SH-SY5Y (cell line): ENCODE data around the gene DDX5.

ENCODE experiments used
- GATA2 ChIP-seq: IDR thresholded peaks from 2 replicates; pipeline ENCODE4 v1.6.1; 2011; ENCODE audit warnings: mild to moderate bottlenecking, low read depth, low read length
- GATA3 ChIP-seq: IDR thresholded peaks from 2 replicates; pipeline ENCODE4 v1.6.1; 2011; ENCODE audit warnings: low read depth, mild to moderate bottlenecking, low read length, moderate library complexity

DNA sequence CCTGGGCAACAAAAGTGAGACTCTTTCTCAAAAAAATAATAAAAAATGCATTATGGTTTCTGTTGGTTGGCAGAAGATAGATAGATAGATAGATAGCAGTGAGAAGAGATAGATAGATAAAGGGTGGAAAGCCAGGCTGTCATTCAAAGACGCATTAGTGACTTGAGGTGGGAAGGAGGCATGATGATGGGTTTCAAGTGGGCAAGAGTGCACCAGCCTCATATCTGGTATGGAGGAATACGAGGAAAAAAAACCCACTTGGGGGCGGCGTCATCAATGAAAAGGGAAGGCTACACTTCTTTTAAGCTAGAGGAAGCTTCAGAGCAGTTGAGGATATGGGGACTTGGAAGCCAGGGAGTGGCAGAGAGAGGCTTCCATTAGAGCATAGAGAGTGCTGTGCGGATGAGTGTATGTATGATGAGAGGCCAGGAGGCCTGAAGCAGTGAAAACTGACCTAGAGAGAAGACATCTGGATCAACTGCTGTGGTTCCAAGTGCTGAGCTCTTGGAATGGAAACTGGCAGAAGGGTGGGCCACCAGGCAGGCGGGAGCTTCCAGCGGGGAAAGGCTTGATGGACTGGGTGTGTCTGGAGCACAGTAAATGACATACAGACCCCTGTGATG lies 32.5 kb upstream of the DDX5 start:
- TF ChIP-seq GATA2 (no peak), GATA3 (no peak)
